OCI-LY1 (cell line): ENCODE results near the gene CLRN1.

Experiments used
- EZH2 ChIP-seq: fragments of 200-600 bp; sonication (generic), shearing (Covaris generic); IDR thresholded peaks from 2 replicates; pipeline ENCODE4 v1.8.0; 2017; ENCODE audit warnings: borderline replicate concordance, mixed run types, mild to moderate bottlenecking, antibody characterized with exemption, low read length, moderate library complexity, mixed read lengths
- TF ChIP-seq, protein P1 (sequence below): fragments of 200-600 bp; sonication (generic), shearing (Covaris generic); IDR thresholded peaks from 2 replicates; pipeline ENCODE4 v1.5.1; 2017; ENCODE audit warnings: mild to moderate bottlenecking, antibody characterized with exemption, low read length, moderate library complexity, mixed read lengths

DNA sequence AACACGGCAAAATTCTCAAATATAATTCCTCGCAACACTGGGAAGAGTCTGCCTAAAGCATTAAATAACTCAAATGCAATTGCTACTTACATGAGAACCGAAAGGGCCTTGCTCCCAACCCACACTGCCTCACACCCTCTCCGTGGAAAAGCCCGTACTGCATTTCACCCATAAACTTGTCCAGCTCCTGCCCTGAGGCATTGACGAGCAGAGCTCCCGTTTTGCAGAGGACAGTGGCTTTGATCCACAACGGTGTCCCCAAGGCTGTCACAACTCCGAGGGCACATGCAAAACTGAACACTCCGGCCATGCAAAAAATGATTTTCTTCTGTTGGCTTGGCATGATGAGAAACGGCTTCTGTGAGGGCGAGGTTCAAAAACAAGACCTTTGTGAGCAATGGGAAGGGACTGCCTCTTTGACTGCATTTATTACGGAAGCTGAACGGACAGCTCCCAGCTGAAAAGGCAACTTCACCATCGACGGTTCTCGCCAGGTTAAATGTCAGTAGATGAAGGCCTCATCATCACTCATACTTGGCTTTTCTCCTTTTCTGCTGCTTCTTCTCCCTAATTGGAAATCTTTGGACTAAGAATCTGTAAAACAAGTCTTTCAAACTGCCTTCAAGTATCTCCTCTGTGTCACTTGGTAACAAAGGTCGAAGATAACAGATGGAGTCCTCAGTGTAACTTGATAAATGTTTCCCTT, at the start of gene CLRN1:
- TF ChIP-seq, protein P1, sequence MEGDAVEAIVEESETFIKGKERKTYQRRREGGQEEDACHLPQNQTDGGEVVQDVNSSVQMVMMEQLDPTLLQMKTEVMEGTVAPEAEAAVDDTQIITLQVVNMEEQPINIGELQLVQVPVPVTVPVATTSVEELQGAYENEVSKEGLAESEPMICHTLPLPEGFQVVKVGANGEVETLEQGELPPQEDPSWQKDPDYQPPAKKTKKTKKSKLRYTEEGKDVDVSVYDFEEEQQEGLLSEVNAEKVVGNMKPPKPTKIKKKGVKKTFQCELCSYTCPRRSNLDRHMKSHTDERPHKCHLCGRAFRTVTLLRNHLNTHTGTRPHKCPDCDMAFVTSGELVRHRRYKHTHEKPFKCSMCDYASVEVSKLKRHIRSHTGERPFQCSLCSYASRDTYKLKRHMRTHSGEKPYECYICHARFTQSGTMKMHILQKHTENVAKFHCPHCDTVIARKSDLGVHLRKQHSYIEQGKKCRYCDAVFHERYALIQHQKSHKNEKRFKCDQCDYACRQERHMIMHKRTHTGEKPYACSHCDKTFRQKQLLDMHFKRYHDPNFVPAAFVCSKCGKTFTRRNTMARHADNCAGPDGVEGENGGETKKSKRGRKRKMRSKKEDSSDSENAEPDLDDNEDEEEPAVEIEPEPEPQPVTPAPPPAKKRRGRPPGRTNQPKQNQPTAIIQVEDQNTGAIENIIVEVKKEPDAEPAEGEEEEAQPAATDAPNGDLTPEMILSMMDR: no peak
- TF ChIP-seq EZH2: no peak
